DOHH2 (cell line): Measurements from ENCODE around the gene LMOD3.

ENCODE experiments used
- H3F3A ChIP-seq: fragments of 200-600 bp; sonication (generic), shearing (Covaris generic); 2 replicates; pipeline ENCODE4 v1.6.0; 2016; ENCODE audit warnings: antibody characterized with exemption, mild to moderate bottlenecking; ENCODE audit not compliant: control insufficient read depth, insufficient read depth
- H3K27ac ChIP-seq: fragments of 200-600 bp; sonication (generic); 2 replicates; pipeline ENCODE4 v1.5.1; 2014; ENCODE audit warnings: low read depth, mild to moderate bottlenecking, low read length, moderate library complexity
- H3K27me3 ChIP-seq: fragments of 200-600 bp; sonication (generic); 2 replicates; pipeline ENCODE4 v1.6.1; 2014; ENCODE audit warnings: mild to moderate bottlenecking, low read length, mixed read lengths; ENCODE audit not compliant: control insufficient read depth
- H3K36me3 ChIP-seq: fragments of 200-600 bp; sonication (generic); 2 replicates; pipeline ENCODE4 v1.6.1; 2014; ENCODE audit warnings: mild to moderate bottlenecking, low read length, moderate library complexity, mixed read lengths; ENCODE audit not compliant: control insufficient read depth
- H3K4me1 ChIP-seq: fragments of 200-600 bp; sonication (generic); 2 replicates; pipeline ENCODE4 v1.6.1; 2014; ENCODE audit warnings: mild to moderate bottlenecking, low read length, mixed read lengths; ENCODE audit not compliant: control insufficient read depth
- H3K4me2 ChIP-seq: fragments of 200-600 bp; sonication (generic); 2 replicates; pipeline ENCODE4 v1.6.0; 2014; ENCODE audit warnings: mild to moderate bottlenecking, low read length, moderate library complexity
- H3K4me3 ChIP-seq: fragments of 200-600 bp; sonication (generic); 2 replicates; pipeline ENCODE4 v1.5.1; 2014; ENCODE audit warnings: mild to moderate bottlenecking, low read length, mixed read lengths
- H3K79me2 ChIP-seq: fragments of 200-600 bp; sonication (generic); 2 replicates; pipeline ENCODE4 v1.6.1; 2014; ENCODE audit warnings: mild to moderate bottlenecking, low read length, mixed read lengths; ENCODE audit not compliant: control insufficient read depth
- H3K9me2 ChIP-seq: fragments of 200-600 bp; sonication (generic); replicated peaks from 2 replicates; pipeline ENCODE4 v1.6.1; 2014; ENCODE audit warnings: mild to moderate bottlenecking, low read length, mixed read lengths; ENCODE audit not compliant: control insufficient read depth
- H3K9me3 ChIP-seq: fragments of 200-600 bp; sonication (generic); 2 replicates; pipeline ENCODE4 v1.6.1; 2014; ENCODE audit warnings: antibody characterized with exemption, low read length, mixed read lengths; ENCODE audit not compliant: control insufficient read depth, insufficient read depth
- H4K20me1 ChIP-seq: fragments of 200-600 bp; sonication (generic); 2 replicates; pipeline ENCODE4 v1.6.0; 2014; ENCODE audit warnings: low read depth, mild to moderate bottlenecking, antibody characterized with exemption, low read length, moderate library complexity; ENCODE audit not compliant: control insufficient read depth, insufficient read depth
- CTCF ChIP-seq: fragments of 200-600 bp; sonication (generic); IDR thresholded peaks from one replicate; pipeline ENCODE4 v1.5.1; 2014; ENCODE audit warnings: antibody characterized with exemption, mild to moderate bottlenecking, low read depth, low read length; ENCODE audit not compliant: poor library complexity, severe bottlenecking
- EZH2phosphoT487 ChIP-seq: fragments of 200-600 bp; sonication (generic); IDR thresholded peaks from 2 replicates; pipeline ENCODE4 v1.6.1; 2017; ENCODE audit warnings: borderline replicate concordance, mild to moderate bottlenecking, antibody characterized with exemption, low read length, moderate library complexity, mixed read lengths

Gene LMOD3

GRCh38 chr3:69082361-69082760 lies 40.0 kb downstream of the LMOD3 start:
- no peaks in the 10 kb centered on the region for H4K20me1 ChIP-seq
- H3K27ac ChIP-seq: peak overlapping the region; percentile 88
- H3K27me3 ChIP-seq: no peaks in the 10 kb centered on the region
- no peaks in the 10 kb centered on the region for H3K9me2 ChIP-seq
- H3K9me3 ChIP-seq: no peaks in the 10 kb centered on the region
- peak overlapping the region; percentile 92 for H3K4me3 ChIP-seq
- H3K79me2 ChIP-seq: peaks cover 48% of the 10 kb centered on the region
- no peak for TF ChIP-seq EZH2phosphoT487
- no peak for TF ChIP-seq CTCF
- H3K4me1 ChIP-seq: peaks cover 76% of the 10 kb centered on the region
- peaks cover 25% of the 10 kb centered on the region for H3F3A ChIP-seq
- H3K4me2 ChIP-seq: peak overlapping the region; percentile 95
- peaks cover 15% of the 10 kb centered on the region; the same call in 1 of the 2 replicates for H3K36me3 ChIP-seq

- H3F3A ChIP-seq: peaks cover 25% of the 10 kb centered on the region
Observed at GRCh38 chr3:69081583-69082262, 40.7 kb downstream of the LMOD3 start.

GRCh38 chr3:69080233-69080920 lies 42.0 kb downstream of the LMOD3 start, which contains the start of gene UBA3:
Gene UBA3 (minus strand): TSS chr3:69080365. CDS start chr3:69080353, 12 bp downstream.
- peak within 1 kb of the TSS; percentile 95 for H3K4me2 ChIP-seq
- H4K20me1 ChIP-seq: no peaks in the 10 kb centered on the region
- peaks cover 28% of the 10 kb centered on the region for H3K36me3 ChIP-seq
- H3K9me3 ChIP-seq: no peaks in the 10 kb centered on the region
- peak within 1 kb of the TSS; percentile 88 for H3K27ac ChIP-seq
- no peaks in the 10 kb centered on the region for H3K27me3 ChIP-seq
- H3K4me1 ChIP-seq: peaks cover 61% of the 10 kb centered on the region
- peaks cover 51% of the 10 kb centered on the region for H3K79me2 ChIP-seq
- H3K9me2 ChIP-seq: no peaks in the 10 kb centered on the region
- TF ChIP-seq CTCF (no peak), EZH2phosphoT487 (no peak)
- H3F3A ChIP-seq: peaks cover 26% of the 10 kb centered on the region
- peak within 1 kb of the TSS; percentile 89 for H3K4me3 ChIP-seq

More at GRCh38 chr3:69081583-69082262, 40.7 kb downstream of the LMOD3 start:
- Histone ChIP-seq H3K4me2 (peak overlapping the region; percentile 95), H3K27me3 (no peaks in the 10 kb centered on the region), H3K4me1 (peaks cover 72% of the 10 kb centered on the region), H4K20me1 (no peaks in the 10 kb centered on the region), H3K9me3 (no peaks in the 10 kb centered on the region), H3K4me3 (peak overlapping the region; percentile 92), H3K79me2 (peaks cover 53% of the 10 kb centered on the region), H3K36me3 (peaks cover 19% of the 10 kb centered on the region; the same call in 1 of the 2 replicates), H3K27ac (peak overlapping the region; percentile 88), H3K9me2 (no peaks in the 10 kb centered on the region)
- TF ChIP-seq EZH2phosphoT487 (no peak), CTCF (no peak)
